CD14-positive monocyte (primary cell): ENCODE measurements around the gene IFT57. TPM values are rescaled to one million over a fixed set of nuclear protein-coding genes. Genes with fewer than 3 reads are reported as not detected.

Experiments used
- DNase-seq, 3 donors: peaks; one replicate each; pipeline ENCODE4 v3.0.0-alpha.2; 2011 to 2022
- H2AFZ ChIP-seq: 2 replicates; pipeline ENCODE4 v1.6.0; 2012; ENCODE audit warnings: mild to moderate bottlenecking, low read depth, low read length, inconsistent platforms; ENCODE audit not compliant: insufficient read depth, poor library complexity, severe bottlenecking
- H3K27ac ChIP-seq, 2 donors: 1 replicate in 1 of 2; 2 replicates in 1 of 2; pipeline ENCODE4 v1.5.1; 2012 to 2013; ENCODE audit warnings: low read length in 2 of 2, control low read depth in 1 of 2, inconsistent platforms in 1 of 2, low read depth in 1 of 2, mild to moderate bottlenecking in 1 of 2
- H3K27me3 ChIP-seq, 2 donors: one replicate each; pipeline versions ENCODE4 v1.6.0 to v1.6.1; 2011 to 2013; ENCODE audit warnings: low read length in 2 of 2; ENCODE audit not compliant: control insufficient read depth in 2 of 2, insufficient read depth in 2 of 2
- H3K36me3 ChIP-seq, 2 donors: replicated peaks in 1 of 2; 1 replicate in 1 of 2; 2 replicates in 1 of 2; pipeline versions ENCODE4 v1.5.1 to v1.6.1; 2012 to 2013; ENCODE audit warnings: low read length in 2 of 2, control low read depth in 1 of 2, inconsistent platforms in 1 of 2, mild to moderate bottlenecking in 1 of 2; ENCODE audit not compliant: insufficient read depth in 2 of 2, control insufficient read depth in 1 of 2
- H3K4me1 ChIP-seq, 2 donors: 1 replicate in 1 of 2; 2 replicates in 1 of 2; pipeline versions ENCODE4 v1.5.1 to v1.6.1; 2012 to 2013; ENCODE audit warnings: low read length in 2 of 2, control low read depth in 1 of 2, inconsistent platforms in 1 of 2, mild to moderate bottlenecking in 1 of 2, moderate library complexity in 1 of 2; ENCODE audit not compliant: insufficient read depth in 2 of 2, control insufficient read depth in 1 of 2
- H3K4me2 ChIP-seq: replicated peaks from 2 replicates; pipeline ENCODE3; 2012; ENCODE audit warnings: low read length, moderate library complexity, mild to moderate bottlenecking; ENCODE audit not compliant: poor library complexity, severe bottlenecking; ENCODE audit errors: extremely low read depth
- H3K4me3 ChIP-seq, 3 experiments: fragments of 200-600 bp in 1 of 3; sonication (generic) in 1 of 3; replicated peaks in 1 of 3; 1 replicate in 2 of 3; 2 replicates in 1 of 3; pipeline ENCODE4 v1.5.1; 2011 to 2013; ENCODE audit warnings: low read length in 3 of 3, mild to moderate bottlenecking in 3 of 3, control low read depth in 2 of 3, low read depth in 2 of 3, inconsistent platforms in 1 of 3, moderate library complexity in 1 of 3
- H3K79me2 ChIP-seq: 2 replicates; pipeline ENCODE4 v1.6.0; 2012; ENCODE audit warnings: mild to moderate bottlenecking, control low read depth, inconsistent platforms, low read length, moderate library complexity; ENCODE audit not compliant: insufficient read depth
- H3K9ac ChIP-seq: 2 replicates; pipeline ENCODE4 v1.6.0; 2017; ENCODE audit warnings: low read length, mild to moderate bottlenecking; ENCODE audit not compliant: insufficient read depth, poor library complexity, severe bottlenecking
- H3K9me3 ChIP-seq, 2 donors: replicated peaks in 1 of 2; 1 replicate in 1 of 2; 2 replicates in 1 of 2; pipeline versions ENCODE4 v1.5.1 to v1.6.1; 2012 to 2013; ENCODE audit warnings: low read length in 2 of 2, control low read depth in 1 of 2; ENCODE audit not compliant: control insufficient read depth in 1 of 2, insufficient read depth in 1 of 2
- H4K20me1 ChIP-seq: 2 replicates; pipeline ENCODE4 v1.6.0; 2012; ENCODE audit warnings: mild to moderate bottlenecking, low read length, control low read depth, moderate library complexity; ENCODE audit not compliant: insufficient read depth
- H3K27ac Mint-ChIP-seq, 7 donors: one replicate each; pipeline ENCODE4 v1.8.0; 2020; ENCODE audit warnings: mild to moderate bottlenecking in 7 of 7, mixed read lengths in 7 of 7, moderate library complexity in 6 of 7, inconsistent platforms in 2 of 7
- H3K27me3 Mint-ChIP-seq, 3 donors: one replicate each; pipeline ENCODE4 v1.8.0; 2021 to 2022; ENCODE audit warnings: low read depth in 3 of 3, mild to moderate bottlenecking in 3 of 3, mixed read lengths in 3 of 3, moderate library complexity in 3 of 3, inconsistent platforms in 1 of 3
- H3K36me3 Mint-ChIP-seq, 2 donors: one replicate each; pipeline ENCODE4 v1.8.0; 2020; ENCODE audit warnings: mixed read lengths in 2 of 2, inconsistent platforms in 1 of 2, mild to moderate bottlenecking in 1 of 2
- H3K4me1 Mint-ChIP-seq: one replicate; pipeline ENCODE4 v1.8.0; 2020; ENCODE audit warnings: mild to moderate bottlenecking, mixed read lengths
- H3K4me3 Mint-ChIP-seq, 2 donors: one replicate each; pipeline ENCODE4 v1.8.0; 2020; ENCODE audit warnings: mild to moderate bottlenecking in 2 of 2, mixed read lengths in 2 of 2, moderate library complexity in 1 of 2
- H3K9me3 Mint-ChIP-seq, 7 donors: one replicate each; pipeline ENCODE4 v1.8.0; 2020 to 2022; ENCODE audit warnings: mixed read lengths in 7 of 7, mild to moderate bottlenecking in 6 of 7, moderate library complexity in 6 of 7, inconsistent platforms in 2 of 7
- CTCF ChIP-seq: fragments of 200-600 bp; IDR thresholded peaks from one replicate; pipeline ENCODE4 v1.8.0; 2022; ENCODE audit warnings: antibody characterized with exemption, mild to moderate bottlenecking
- WGBS: methylation state at CpG from one replicate; pipeline ENCODE4 v1.1.5; 2013; ENCODE audit warnings: missing lambda C conversion rate; ENCODE audit not compliant: insufficient coverage; 5-methylcytosine and 5-hydroxymethylcytosine counted together
- intact Hi-C, 2 donors: fragments of 100-400 bp; cut with micrococcal nuclease; formaldehyde crosslinking; loops; one replicate each; pipeline versions ENCODE4 v1.15.0 to v1.15.1; 2023
- polyA plus RNA-seq, 3 donors: library from polyadenylated mRNA; depleted of rRNA in 1 of 3; unstranded in 2 of 3; stranded (reverse) in 1 of 3; fragments of 300-500 nt in 2 of 3; fragments of >200 nt in 1 of 3; fragmentation: Illumina TruSeq in 2 of 3; gene quantifications; 1 replicate in 2 of 3; 2 replicates in 1 of 3; pipeline ENCODE4 v1.2.3, GENCODE V29; 2012 to 2021

Gene IFT57
- polyA plus RNA-seq, 3 donors: 4.9 to 22.9 (median 15.1) TPM

- no peaks in the 10 kb centered on the region for H3K9me3 ChIP-seq
- Mint-ChIP-seq H3K9me3 (peaks cover 0 to 3% (median 0%) of the 10 kb centered on the region in 7 donors), H3K27ac (no peak overlapping the region), H3K4me1 (peaks cover 6% of the 10 kb centered on the region), H3K27me3 (no peaks in the 10 kb centered on the region), H3K36me3 (no peaks in the 10 kb centered on the region), H3K4me3 (no peak overlapping the region)
- no peak for TF ChIP-seq CTCF
- no peak overlapping the region for H3K27ac ChIP-seq
- no peak overlapping the region for H3K9ac ChIP-seq
- H3K4me3 ChIP-seq: no peak overlapping the region
- H3K36me3 ChIP-seq: no peaks in the 10 kb centered on the region
- DNase-seq: no peak
- H3K4me1 ChIP-seq: no peaks in the 10 kb centered on the region
- no peak overlapping the region for H3K4me2 ChIP-seq
- no CpG with 5 or more reads among the region's 1 CpG for WGBS
- intact Hi-C loops: no loop called here
- no peaks in the 10 kb centered on the region for H3K79me2 ChIP-seq
- H4K20me1 ChIP-seq: no peaks in the 10 kb centered on the region
- H3K27me3 ChIP-seq: no peaks in the 10 kb centered on the region
- no peak overlapping the region for H2AFZ ChIP-seq
Observed at GRCh38 chr3:108235290-108235689, 13.1 kb upstream of the IFT57 start.

- H3K4me2 ChIP-seq: no peak overlapping the region
- intact Hi-C loops: no loop called here
- peaks cover 0 to 3% (median 0%) of the 10 kb centered on the region in 7 donors for H3K9me3 Mint-ChIP-seq
- H3K4me1 ChIP-seq: no peaks in the 10 kb centered on the region
- no peak overlapping the region for H2AFZ ChIP-seq
- no peak overlapping the region for H3K27ac ChIP-seq
- no peak for TF ChIP-seq CTCF
- H4K20me1 ChIP-seq: no peaks in the 10 kb centered on the region
- H3K27me3 ChIP-seq: no peaks in the 10 kb centered on the region
- no CpG with 5 or more reads among the region's 1 CpG for WGBS
- H3K4me1 Mint-ChIP-seq: no peaks in the 10 kb centered on the region
- H3K4me3 Mint-ChIP-seq: no peak overlapping the region
- H3K27ac Mint-ChIP-seq: no peak overlapping the region
- no peak overlapping the region for H3K9ac ChIP-seq
- no peak for DNase-seq
- no peaks in the 10 kb centered on the region for H3K27me3 Mint-ChIP-seq
- H3K36me3 Mint-ChIP-seq: no peaks in the 10 kb centered on the region
- no peaks in the 10 kb centered on the region for H3K9me3 ChIP-seq
- H3K4me3 ChIP-seq: no peak overlapping the region
- H3K36me3 ChIP-seq: no peaks in the 10 kb centered on the region
- H3K79me2 ChIP-seq: no peaks in the 10 kb centered on the region
Observed at GRCh38 chr3:108234387-108234957, 12.2 kb upstream of the IFT57 start.
